Keratinocyte (primary cell): Measurements from ENCODE around the gene BHMT. TPM values are rescaled to one million over a fixed set of nuclear protein-coding genes. Genes with fewer than 3 reads are reported as not detected.

ENCODE experiments used
- DNase-seq: peaks from one replicate; pipeline ENCODE4 v3.0.0-alpha.2; 2011; ENCODE audit warnings: low read depth, missing footprints, low spot score
- FAIRE-seq: peaks from 2 replicates; lab custom pipeline; 2011; peaks lifted over from hg19 to GRCh38; lab: Jason Lieb, UNC
- H2AFZ ChIP-seq: 2 replicates; pipeline ENCODE4 v1.6.0; 2012; ENCODE audit warnings: low read length, control low read depth, inconsistent platforms; ENCODE audit not compliant: control insufficient read depth
- H3K27ac ChIP-seq: 2 replicates; pipeline ENCODE4 v1.5.1; 2011; ENCODE audit warnings: low read length; ENCODE audit not compliant: control insufficient read depth, insufficient read depth
- H3K27me3 ChIP-seq: 3 replicates; pipeline ENCODE4 v1.6.0; 2011; ENCODE audit warnings: low read length; ENCODE audit not compliant: control insufficient read depth, insufficient read depth; ENCODE audit errors: extremely low read depth
- H3K36me3 ChIP-seq, 2 experiments: 2 replicates in 1 of 2; 3 replicates in 1 of 2; pipeline ENCODE4 v1.5.1; 2011; ENCODE audit warnings: low read length in 2 of 2, mild to moderate bottlenecking in 1 of 2; ENCODE audit not compliant: control insufficient read depth in 2 of 2, insufficient read depth in 2 of 2; ENCODE audit errors: extremely low read depth in 1 of 2
- H3K4me1 ChIP-seq: 3 replicates; pipeline ENCODE4 v1.5.1; 2011; ENCODE audit warnings: low read length; ENCODE audit not compliant: control insufficient read depth, insufficient read depth; ENCODE audit errors: extremely low read depth
- H3K4me2 ChIP-seq: 3 replicates; pipeline ENCODE4 v1.6.0; 2011; ENCODE audit warnings: low read depth, low read length; ENCODE audit not compliant: control insufficient read depth, insufficient read depth; ENCODE audit errors: extremely low read depth
- H3K4me3 ChIP-seq, 3 experiments: fragments of 200-600 bp in 1 of 3; sonication (generic) in 1 of 3; 2 replicates in 2 of 3; 3 replicates in 1 of 3; pipeline ENCODE4 v1.5.1; 2011 to 2016; ENCODE audit warnings: low read length in 3 of 3, mild to moderate bottlenecking in 3 of 3, control low read depth in 2 of 3, inconsistent platforms in 1 of 3, low read depth in 1 of 3, mixed read lengths in 1 of 3, mixed run types in 1 of 3, moderate library complexity in 1 of 3; ENCODE audit not compliant: control insufficient read depth in 2 of 3, insufficient read depth in 2 of 3; ENCODE audit errors: extremely low read depth in 1 of 3
- H3K79me2 ChIP-seq: 2 replicates; pipeline ENCODE4 v1.6.0; 2012; ENCODE audit warnings: low read length; ENCODE audit not compliant: control insufficient read depth, insufficient read depth
- H3K9ac ChIP-seq: 3 replicates; pipeline ENCODE4 v1.6.0; 2011; ENCODE audit warnings: low read length; ENCODE audit not compliant: control insufficient read depth, insufficient read depth; ENCODE audit errors: extremely low read depth
- H3K9me1 ChIP-seq: 3 replicates; pipeline ENCODE4 v1.6.0; 2011; ENCODE audit warnings: low read length; ENCODE audit not compliant: control insufficient read depth, insufficient read depth; ENCODE audit errors: extremely low read depth
- H3K9me3 ChIP-seq: 2 replicates; pipeline ENCODE4 v1.5.1; 2012; ENCODE audit warnings: low read depth, low read length; ENCODE audit not compliant: control insufficient read depth
- H4K20me1 ChIP-seq: 3 replicates; pipeline ENCODE4 v1.6.0; 2011; ENCODE audit warnings: low read length; ENCODE audit not compliant: control insufficient read depth, insufficient read depth; ENCODE audit errors: extremely low read depth
- EZH2 ChIP-seq: IDR thresholded peaks from one replicate; pipeline ENCODE4 v1.6.1; 2012; ENCODE audit warnings: inconsistent platforms, mild to moderate bottlenecking, low read length, moderate library complexity
- dilution Hi-C: fragments of 300-500 bp; cut with MboI; formaldehyde crosslinking; loops from one replicate; pipeline ENCODE4 v1.7.0; 2020; ENCODE audit warnings: low sequenced_read_pairs; ENCODE audit not compliant: extremely low pct_ligation_motif_present
- polyA plus RNA-seq, 5 experiments: library from polyadenylated mRNA; depleted of rRNA in 3 of 5; stranded (reverse) in 3 of 5; stranded (forward) in 1 of 5; unstranded in 1 of 5; fragments of >200 nt; gene quantifications; 1 replicate in 1 of 5; 2 replicates in 3 of 5; 3 replicates in 1 of 5; pipeline versions ENCODE4 v1.2.1 to v1.2.3, GENCODE V29; 2011 to 2012; ENCODE audit warnings: missing spikeins in 2 of 5, low read depth in 1 of 5, low replicate concordance in 1 of 5
- TF ChIP-seq, protein P1 (sequence below), 3 experiments: IDR thresholded peaks in 1 of 3; conservative IDR thresholded peaks in 1 of 3; optimal IDR thresholded peaks in 1 of 3; 2 replicates in 2 of 3; 3 replicates in 1 of 3; pipeline versions ENCODE3 to v1.5.1; 2011; ENCODE audit warnings: low read length in 3 of 3, mild to moderate bottlenecking in 3 of 3, moderate library complexity in 2 of 3, control low read depth in 1 of 3, inconsistent platforms in 1 of 3; ENCODE audit not compliant: insufficient read depth in 2 of 3; ENCODE audit errors: extremely low read depth in 1 of 3

BHMT gene
- polyA plus RNA-seq, 1 donor (not counting 4 experiments of a cell fraction or from before 2014, with no cell fraction given): not detected

DNA sequence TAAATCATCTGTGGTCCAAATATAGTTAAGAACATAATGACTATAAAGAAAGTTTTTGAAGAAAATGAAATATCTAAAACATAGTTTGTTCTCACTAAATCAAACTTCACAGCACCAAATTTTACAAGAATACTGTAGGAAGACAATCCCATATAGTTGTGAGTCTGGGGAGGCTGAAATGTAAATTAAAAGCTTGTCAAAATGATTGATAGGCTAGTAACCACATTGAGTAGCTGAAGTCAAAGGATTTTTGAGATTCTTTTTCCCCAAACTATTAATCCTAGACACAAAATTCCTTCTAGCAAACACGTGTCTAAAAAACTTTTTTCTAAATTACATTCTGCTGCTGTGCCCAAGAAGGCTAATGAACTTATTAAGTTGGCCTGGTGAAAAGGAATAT lies 13.0 kb downstream of the BHMT start:
- no peaks in the 10 kb centered on the region for H3K27me3 ChIP-seq
- no peak overlapping the region for H3K4me2 ChIP-seq
- dilution Hi-C loops: no loop called here
- no peak for DNase-seq
- H3K9me1 ChIP-seq: no peaks in the 10 kb centered on the region
- no peaks in the 10 kb centered on the region for H3K36me3 ChIP-seq
- no peaks in the 10 kb centered on the region for H4K20me1 ChIP-seq
- H2AFZ ChIP-seq: no peak overlapping the region
- H3K9ac ChIP-seq: no peak overlapping the region
- no peaks in the 10 kb centered on the region for H3K4me1 ChIP-seq
- FAIRE-seq: no peak
- TF ChIP-seq EZH2: no peak
- TF ChIP-seq, protein P1, sequence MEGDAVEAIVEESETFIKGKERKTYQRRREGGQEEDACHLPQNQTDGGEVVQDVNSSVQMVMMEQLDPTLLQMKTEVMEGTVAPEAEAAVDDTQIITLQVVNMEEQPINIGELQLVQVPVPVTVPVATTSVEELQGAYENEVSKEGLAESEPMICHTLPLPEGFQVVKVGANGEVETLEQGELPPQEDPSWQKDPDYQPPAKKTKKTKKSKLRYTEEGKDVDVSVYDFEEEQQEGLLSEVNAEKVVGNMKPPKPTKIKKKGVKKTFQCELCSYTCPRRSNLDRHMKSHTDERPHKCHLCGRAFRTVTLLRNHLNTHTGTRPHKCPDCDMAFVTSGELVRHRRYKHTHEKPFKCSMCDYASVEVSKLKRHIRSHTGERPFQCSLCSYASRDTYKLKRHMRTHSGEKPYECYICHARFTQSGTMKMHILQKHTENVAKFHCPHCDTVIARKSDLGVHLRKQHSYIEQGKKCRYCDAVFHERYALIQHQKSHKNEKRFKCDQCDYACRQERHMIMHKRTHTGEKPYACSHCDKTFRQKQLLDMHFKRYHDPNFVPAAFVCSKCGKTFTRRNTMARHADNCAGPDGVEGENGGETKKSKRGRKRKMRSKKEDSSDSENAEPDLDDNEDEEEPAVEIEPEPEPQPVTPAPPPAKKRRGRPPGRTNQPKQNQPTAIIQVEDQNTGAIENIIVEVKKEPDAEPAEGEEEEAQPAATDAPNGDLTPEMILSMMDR (optimal IDR thresholded peaks at IDR 0.05 in 1 of 3, IDR thresholded peaks at IDR 0.05 in 1 of 3, conservative IDR thresholded peaks at IDR 0.05 in 1 of 3; ENCODE audit: extremely low read depth in 1 of 3, insufficient read depth in 2 of 3, low read length in 3 of 3): no peak
- no peaks in the 10 kb centered on the region for H3K79me2 ChIP-seq
- H3K27ac ChIP-seq: no peak overlapping the region
- no peak overlapping the region for H3K4me3 ChIP-seq
- H3K9me3 ChIP-seq: no peaks in the 10 kb centered on the region

- Histone ChIP-seq H3K4me2 (no peak overlapping the region), H2AFZ (no peak overlapping the region), H3K36me3 (no peaks in the 10 kb centered on the region), H3K9me1 (no peaks in the 10 kb centered on the region), H3K79me2 (no peaks in the 10 kb centered on the region), H3K9ac (no peak overlapping the region), H3K4me1 (peaks cover 13% of the 10 kb centered on the region), H3K27me3 (no peaks in the 10 kb centered on the region), H3K4me3 (no peak overlapping the region), H3K27ac (no peak overlapping the region), H4K20me1 (no peaks in the 10 kb centered on the region), H3K9me3 (no peaks in the 10 kb centered on the region)
- dilution Hi-C loops: no loop called here
- DNase-seq: no peak
- no peak for TF ChIP-seq EZH2
- TF ChIP-seq, protein P1 (optimal IDR thresholded peaks at IDR 0.05 in 1 of 3, IDR thresholded peaks at IDR 0.05 in 1 of 3, conservative IDR thresholded peaks at IDR 0.05 in 1 of 3; ENCODE audit: extremely low read depth in 1 of 3, insufficient read depth in 2 of 3, low read length in 3 of 3): no peak
- no peak for FAIRE-seq
Observed at GRCh38 chr5:79130781-79131180, 19.2 kb downstream of the BHMT start.
